ENCODE measurements around the gene KLHL21. TPM values are rescaled to one million over a fixed set of nuclear protein-coding genes. Genes with fewer than 3 reads are reported as not detected.

The KLHL21 gene
- total RNA-seq, 1 donor from 2014 or later: 147 TPM

DNA sequence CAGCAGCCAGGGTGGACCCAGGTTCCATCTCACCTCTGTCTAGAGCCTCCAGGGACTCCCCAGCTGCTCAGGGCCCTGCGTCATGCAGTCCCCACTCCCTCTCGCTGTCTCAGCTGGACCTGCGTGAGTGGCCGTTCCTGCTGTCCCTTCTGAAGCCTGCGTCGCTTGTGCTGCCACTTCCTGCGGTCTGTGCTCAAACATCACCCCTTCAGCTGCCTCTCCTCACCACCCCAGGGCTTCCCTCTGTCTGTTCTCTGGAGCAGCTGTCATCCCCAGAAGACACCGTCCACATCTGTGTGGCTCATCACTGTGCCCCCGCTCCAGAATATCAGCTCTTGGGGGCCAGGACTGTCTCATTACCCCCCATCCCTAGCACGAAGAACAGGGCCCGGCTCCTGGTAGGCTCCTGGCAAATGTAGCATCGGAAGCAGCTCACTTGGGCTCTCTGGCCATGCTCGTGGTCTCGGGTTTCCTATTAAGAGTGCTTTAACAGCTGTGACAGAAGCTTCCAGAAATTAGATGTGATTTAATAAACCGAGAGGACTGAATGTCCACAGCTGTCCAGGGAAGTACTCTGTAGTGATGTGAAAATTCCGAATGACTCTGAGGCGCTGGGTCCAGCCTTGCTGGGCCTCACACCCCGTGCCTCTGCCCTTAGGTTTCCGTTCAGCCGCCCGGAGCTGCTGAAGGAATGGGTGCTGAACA lies 25.3 kb upstream of the KLHL21 start:
- intact Hi-C loops (cut with DNase I): loop anchor here (10.0 kb wide), 1 partner anchor 77 kb away; the partner anchor contains the start of gene DNAJC11
- TF ChIP-seq, protein P1, sequence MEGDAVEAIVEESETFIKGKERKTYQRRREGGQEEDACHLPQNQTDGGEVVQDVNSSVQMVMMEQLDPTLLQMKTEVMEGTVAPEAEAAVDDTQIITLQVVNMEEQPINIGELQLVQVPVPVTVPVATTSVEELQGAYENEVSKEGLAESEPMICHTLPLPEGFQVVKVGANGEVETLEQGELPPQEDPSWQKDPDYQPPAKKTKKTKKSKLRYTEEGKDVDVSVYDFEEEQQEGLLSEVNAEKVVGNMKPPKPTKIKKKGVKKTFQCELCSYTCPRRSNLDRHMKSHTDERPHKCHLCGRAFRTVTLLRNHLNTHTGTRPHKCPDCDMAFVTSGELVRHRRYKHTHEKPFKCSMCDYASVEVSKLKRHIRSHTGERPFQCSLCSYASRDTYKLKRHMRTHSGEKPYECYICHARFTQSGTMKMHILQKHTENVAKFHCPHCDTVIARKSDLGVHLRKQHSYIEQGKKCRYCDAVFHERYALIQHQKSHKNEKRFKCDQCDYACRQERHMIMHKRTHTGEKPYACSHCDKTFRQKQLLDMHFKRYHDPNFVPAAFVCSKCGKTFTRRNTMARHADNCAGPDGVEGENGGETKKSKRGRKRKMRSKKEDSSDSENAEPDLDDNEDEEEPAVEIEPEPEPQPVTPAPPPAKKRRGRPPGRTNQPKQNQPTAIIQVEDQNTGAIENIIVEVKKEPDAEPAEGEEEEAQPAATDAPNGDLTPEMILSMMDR (IDR thresholded peaks at IDR 0.05): no peak
- peaks cover 43 to 49% of the 10 kb centered on the region in 2 donors for H3K36me3 ChIP-seq
- H3K27ac ChIP-seq: no peak overlapping the region
- H3K4me1 ChIP-seq: peaks cover 4 to 14% of the 10 kb centered on the region in 2 donors
- DNase-seq (ENCODE audit: low spot score in 2 of 2): no peak
- H3K9me3 ChIP-seq: no peaks in the 10 kb centered on the region
- H3K27me3 ChIP-seq: no peaks in the 10 kb centered on the region
- no peak overlapping the region for H3K4me3 ChIP-seq

- Histone ChIP-seq H3K27me3 (no peaks in the 10 kb centered on the region), H3K9me3 (no peaks in the 10 kb centered on the region), H3K27ac (no peak overlapping the region), H3K36me3 (peaks cover 39 to 49% of the 10 kb centered on the region in 2 donors), H3K4me1 (peaks cover 4 to 14% of the 10 kb centered on the region in 2 donors), H3K4me3 (peak overlapping the region in 1 of 2 donors; percentile 88)
- DNase-seq (ENCODE audit: low spot score in 2 of 2): no peak
- TF ChIP-seq, protein P1 (IDR thresholded peaks at IDR 0.05): no peak
- intact Hi-C loops (cut with DNase I): loop anchor here (10.0 kb wide), 1 partner anchor 78 kb away; the partner anchor contains the start of gene DNAJC11
Measured at GRCh38 chr1:6627031-6627430, 24.4 kb upstream of the KLHL21 start.

GRCh38 chr1:6625584-6626149 lies 23.0 kb upstream of the KLHL21 start:
- peak overlapping the region; percentile 80 to 92 for H3K27ac ChIP-seq
- peaks cover 41 to 54% of the 10 kb centered on the region in 2 donors for H3K36me3 ChIP-seq
- TF ChIP-seq, protein P1 (IDR thresholded peaks at IDR 0.05): no peak
- intact Hi-C loops (cut with DNase I): loop anchor here (1.0 to 10.0 kb wide), 4 partner anchors 12 to 79 kb away; partner anchors contain the start of genes DNAJC11 and PHF13
- H3K4me3 ChIP-seq: peak overlapping the region; percentile 87 to 88
- no peaks in the 10 kb centered on the region for H3K9me3 ChIP-seq
- H3K4me1 ChIP-seq: peaks cover 4 to 14% of the 10 kb centered on the region in 2 donors
- H3K27me3 ChIP-seq: no peaks in the 10 kb centered on the region
- DNase-seq (ENCODE audit: low spot score in 2 of 2): no peak

DNA sequence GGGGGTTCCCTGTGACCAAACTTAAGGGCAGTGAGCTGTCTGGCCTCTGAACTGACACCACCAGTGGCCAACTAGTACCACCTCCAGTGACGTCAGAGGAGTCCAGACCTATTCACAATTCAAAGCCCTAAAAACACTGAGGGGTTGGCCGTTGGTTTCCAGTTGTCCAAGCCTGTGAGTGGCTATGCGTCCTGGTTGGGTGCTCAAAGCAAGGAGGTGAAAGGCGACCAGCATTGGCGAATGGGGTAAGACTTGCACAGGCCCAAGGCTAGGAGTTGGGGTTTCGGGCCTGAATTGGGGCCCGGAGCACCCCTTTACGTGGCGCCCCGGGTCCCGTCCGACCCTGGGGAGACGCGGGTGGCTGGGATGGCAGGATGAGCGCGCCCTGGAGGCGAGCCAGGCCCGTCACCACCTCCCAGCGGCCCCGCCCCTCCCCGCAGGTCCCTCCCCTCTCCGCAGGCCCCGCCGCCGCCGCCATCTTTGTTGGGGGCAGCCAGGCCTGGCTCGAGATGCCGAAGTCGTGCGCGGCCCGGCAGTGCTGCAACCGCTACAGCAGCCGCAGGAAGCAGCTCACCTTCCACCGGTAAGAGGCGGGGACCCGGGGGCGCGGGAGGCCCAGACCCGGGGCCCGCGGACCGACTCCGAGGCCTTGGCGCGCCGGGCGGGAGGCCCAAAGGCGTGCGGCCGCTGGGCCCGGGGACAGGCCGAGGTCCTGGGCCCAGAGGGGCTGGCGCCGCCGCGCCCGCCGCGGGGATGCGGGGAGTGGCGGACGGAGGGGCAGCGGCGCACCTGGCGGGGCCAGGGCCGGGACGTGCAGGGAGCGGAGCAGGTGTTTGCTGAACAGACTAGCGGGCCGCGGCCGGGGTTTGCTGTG lies 22.3 kb upstream of the KLHL21 start, which contains the start of gene THAP3:
THAP3 (plus strand) TSS at position 159 of the 874 bp plus-strand sequence; CDS start at position 510, 351 bp downstream.
- DNase-seq (ENCODE audit: low spot score in 2 of 2): peak; percentile 37 to 91
- peaks cover 46 to 54% of the 10 kb centered on the region in 2 donors for H3K36me3 ChIP-seq

More for the DNA sequence above, 22.3 kb upstream of the KLHL21 start, which contains the start of gene THAP3:
- intact Hi-C loops (cut with DNase I): loop anchor here (1.0 to 10.0 kb wide), 4 partner anchors 12 to 80 kb away; partner anchors contain the start of genes DNAJC11 and PHF13
- TF ChIP-seq, protein P1 (IDR thresholded peaks at IDR 0.05): no peak
- peaks cover 4 to 14% of the 10 kb centered on the region in 2 donors for H3K4me1 ChIP-seq
- H3K4me3 ChIP-seq: peak within 1 kb of the TSS; percentile 87 to 88
- H3K27me3 ChIP-seq: no peaks in the 10 kb centered on the region
- peak within 1 kb of the TSS; percentile 80 to 92 for H3K27ac ChIP-seq
- no peaks in the 10 kb centered on the region for H3K9me3 ChIP-seq

Measured in ascending aorta (tissue), 2 donors.